ENCODE measurements around the gene EGFL6. TPM values are rescaled to one million over a fixed set of nuclear protein-coding genes. Genes with fewer than 3 reads are reported as not detected.

The EGFL6 gene
- total RNA-seq, 1 experiment from 2014 or later = not detected

DNA sequence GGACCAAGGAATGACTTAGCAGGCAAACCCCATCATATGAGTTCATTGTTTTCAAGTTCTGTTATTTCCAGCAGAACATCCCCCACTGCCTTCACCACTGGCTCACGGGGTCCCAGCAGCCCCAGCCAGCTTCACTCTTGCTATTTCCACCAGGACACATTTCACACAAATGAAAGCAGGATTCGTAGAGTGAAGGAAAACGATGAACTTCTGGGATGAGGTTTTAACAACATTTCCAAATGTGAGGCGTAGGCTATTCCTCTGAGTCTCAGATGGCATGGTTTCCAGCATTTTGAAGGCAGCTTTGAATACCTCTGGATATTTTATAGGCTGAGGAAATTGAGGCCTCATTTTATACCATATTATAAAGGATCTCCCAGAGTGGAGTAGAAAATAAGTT, 32.9 kb upstream of the EGFL6 start:
- TF ChIP-seq, protein P1, sequence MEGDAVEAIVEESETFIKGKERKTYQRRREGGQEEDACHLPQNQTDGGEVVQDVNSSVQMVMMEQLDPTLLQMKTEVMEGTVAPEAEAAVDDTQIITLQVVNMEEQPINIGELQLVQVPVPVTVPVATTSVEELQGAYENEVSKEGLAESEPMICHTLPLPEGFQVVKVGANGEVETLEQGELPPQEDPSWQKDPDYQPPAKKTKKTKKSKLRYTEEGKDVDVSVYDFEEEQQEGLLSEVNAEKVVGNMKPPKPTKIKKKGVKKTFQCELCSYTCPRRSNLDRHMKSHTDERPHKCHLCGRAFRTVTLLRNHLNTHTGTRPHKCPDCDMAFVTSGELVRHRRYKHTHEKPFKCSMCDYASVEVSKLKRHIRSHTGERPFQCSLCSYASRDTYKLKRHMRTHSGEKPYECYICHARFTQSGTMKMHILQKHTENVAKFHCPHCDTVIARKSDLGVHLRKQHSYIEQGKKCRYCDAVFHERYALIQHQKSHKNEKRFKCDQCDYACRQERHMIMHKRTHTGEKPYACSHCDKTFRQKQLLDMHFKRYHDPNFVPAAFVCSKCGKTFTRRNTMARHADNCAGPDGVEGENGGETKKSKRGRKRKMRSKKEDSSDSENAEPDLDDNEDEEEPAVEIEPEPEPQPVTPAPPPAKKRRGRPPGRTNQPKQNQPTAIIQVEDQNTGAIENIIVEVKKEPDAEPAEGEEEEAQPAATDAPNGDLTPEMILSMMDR (IDR thresholded peaks at IDR 0.05) = no peak
- TF ChIP-seq TCF7L2 (IDR thresholded peaks at IDR 0.05; ENCODE audit: low read depth, low read length) (no peak), POLR2AphosphoS5 (IDR thresholded peaks at IDR 0.05; ENCODE audit: low read depth, low read length) (no peak), SIN3A (IDR thresholded peaks at IDR 0.05; ENCODE audit: borderline replicate concordance, insufficient read depth, low read depth, low read length) (no peak)
- TF ChIP-seq, protein P2, sequence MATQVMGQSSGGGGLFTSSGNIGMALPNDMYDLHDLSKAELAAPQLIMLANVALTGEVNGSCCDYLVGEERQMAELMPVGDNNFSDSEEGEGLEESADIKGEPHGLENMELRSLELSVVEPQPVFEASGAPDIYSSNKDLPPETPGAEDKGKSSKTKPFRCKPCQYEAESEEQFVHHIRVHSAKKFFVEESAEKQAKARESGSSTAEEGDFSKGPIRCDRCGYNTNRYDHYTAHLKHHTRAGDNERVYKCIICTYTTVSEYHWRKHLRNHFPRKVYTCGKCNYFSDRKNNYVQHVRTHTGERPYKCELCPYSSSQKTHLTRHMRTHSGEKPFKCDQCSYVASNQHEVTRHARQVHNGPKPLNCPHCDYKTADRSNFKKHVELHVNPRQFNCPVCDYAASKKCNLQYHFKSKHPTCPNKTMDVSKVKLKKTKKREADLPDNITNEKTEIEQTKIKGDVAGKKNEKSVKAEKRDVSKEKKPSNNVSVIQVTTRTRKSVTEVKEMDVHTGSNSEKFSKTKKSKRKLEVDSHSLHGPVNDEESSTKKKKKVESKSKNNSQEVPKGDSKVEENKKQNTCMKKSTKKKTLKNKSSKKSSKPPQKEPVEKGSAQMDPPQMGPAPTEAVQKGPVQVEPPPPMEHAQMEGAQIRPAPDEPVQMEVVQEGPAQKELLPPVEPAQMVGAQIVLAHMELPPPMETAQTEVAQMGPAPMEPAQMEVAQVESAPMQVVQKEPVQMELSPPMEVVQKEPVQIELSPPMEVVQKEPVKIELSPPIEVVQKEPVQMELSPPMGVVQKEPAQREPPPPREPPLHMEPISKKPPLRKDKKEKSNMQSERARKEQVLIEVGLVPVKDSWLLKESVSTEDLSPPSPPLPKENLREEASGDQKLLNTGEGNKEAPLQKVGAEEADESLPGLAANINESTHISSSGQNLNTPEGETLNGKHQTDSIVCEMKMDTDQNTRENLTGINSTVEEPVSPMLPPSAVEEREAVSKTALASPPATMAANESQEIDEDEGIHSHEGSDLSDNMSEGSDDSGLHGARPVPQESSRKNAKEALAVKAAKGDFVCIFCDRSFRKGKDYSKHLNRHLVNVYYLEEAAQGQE (IDR thresholded peaks at IDR 0.05; ENCODE audit: insufficient read depth in 1 of 2, low read depth in 2 of 2, low read length in 1 of 2) = no peak
- BruUV-seq (replicated peaks) = no TSS peak
- Histone ChIP-seq H3K4me3 (ENCODE audit: low read depth in 2 of 2, low read length in 2 of 2) (no peak overlapping the region), H3K4me1 (ENCODE audit: control insufficient read depth, insufficient read depth, low read length) (no peaks in the 10 kb centered on the region), H3K27me3 (ENCODE audit: control insufficient read depth, insufficient read depth, low read length) (no peaks in the 10 kb centered on the region), H3K9me3 (ENCODE audit: control insufficient read depth, insufficient read depth, low read depth, low read length) (no peaks in the 10 kb centered on the region), H3K27ac (ENCODE audit: low read length) (no peak overlapping the region), H3K36me3 (ENCODE audit: control insufficient read depth, insufficient read depth, low read length) (no peaks in the 10 kb centered on the region)
- no peak for DNase-seq (ENCODE audit: low read depth, low spot score)
- intact Hi-C loops (cut with micrococcal nuclease; ENCODE audit: unreplicated experiment) (no loop called here), in situ Hi-C loops (cut with HindIII; ENCODE audit: low pct_unique_long_range_greater_than_20kb, low sequenced_read_pairs) (no loop called here)
- POLR2A ChIA-PET = no interaction called here
- ATAC-seq = no peak
- CTCF ChIA-PET = no interaction called here

DNA sequence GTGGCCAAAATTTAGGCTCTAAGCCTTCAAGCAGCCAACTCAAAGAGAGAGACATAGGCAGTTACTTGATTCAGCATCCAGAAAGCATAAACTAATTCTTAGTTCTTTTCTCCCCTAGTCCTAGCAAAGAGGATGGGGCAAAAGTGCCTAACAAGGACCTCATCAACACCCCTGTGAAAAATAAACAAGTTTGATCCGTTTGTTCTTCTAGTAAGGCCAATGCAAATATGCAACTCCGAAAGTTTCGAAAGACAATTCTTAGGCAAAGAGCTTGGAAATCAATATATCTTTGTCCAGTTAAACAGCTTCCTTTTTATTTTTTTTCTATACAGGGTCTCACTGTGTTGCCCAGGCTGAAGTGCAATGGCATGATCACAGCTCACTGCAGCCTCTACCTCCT, 31.0 kb upstream of the EGFL6 start:
- POLR2A ChIA-PET = no interaction called here
- Histone ChIP-seq H3K36me3 (ENCODE audit: control insufficient read depth, insufficient read depth, low read length) (no peaks in the 10 kb centered on the region), H3K9me3 (ENCODE audit: control insufficient read depth, insufficient read depth, low read depth, low read length) (no peaks in the 10 kb centered on the region), H3K4me3 (ENCODE audit: low read depth in 2 of 2, low read length in 2 of 2) (no peak overlapping the region), H3K4me1 (ENCODE audit: control insufficient read depth, insufficient read depth, low read length) (no peaks in the 10 kb centered on the region), H3K27me3 (ENCODE audit: control insufficient read depth, insufficient read depth, low read length) (no peaks in the 10 kb centered on the region), H3K27ac (ENCODE audit: low read length) (no peak overlapping the region)
- CTCF ChIA-PET = no interaction called here
- in situ Hi-C loops (cut with HindIII; ENCODE audit: low pct_unique_long_range_greater_than_20kb, low sequenced_read_pairs) = no loop called here
- intact Hi-C loops (cut with micrococcal nuclease; ENCODE audit: unreplicated experiment) = no loop called here
- no TSS peak for BruUV-seq (replicated peaks)
- TF ChIP-seq, protein P2 (IDR thresholded peaks at IDR 0.05; ENCODE audit: insufficient read depth in 1 of 2, low read depth in 2 of 2, low read length in 1 of 2) = no peak
- no peak for TF ChIP-seq SIN3A (IDR thresholded peaks at IDR 0.05; ENCODE audit: borderline replicate concordance, insufficient read depth, low read depth, low read length)
- TF ChIP-seq, protein P1 (IDR thresholded peaks at IDR 0.05) = no peak
- DNase-seq (ENCODE audit: low read depth, low spot score) (no peak), ATAC-seq (no peak)
